ELR (cell line): ENCODE data around the gene ZMYND8.

Experiments
- DNase-seq: peaks from one replicate; pipeline ENCODE4 v3.0.0-alpha.2; 2015; ENCODE audit warnings: low read depth

ZMYND8 gene

GRCh38 chr20:47173596-47174216, 182.8 kb downstream of the ZMYND8 start:
- peak; percentile 7 for DNase-seq

DNA sequence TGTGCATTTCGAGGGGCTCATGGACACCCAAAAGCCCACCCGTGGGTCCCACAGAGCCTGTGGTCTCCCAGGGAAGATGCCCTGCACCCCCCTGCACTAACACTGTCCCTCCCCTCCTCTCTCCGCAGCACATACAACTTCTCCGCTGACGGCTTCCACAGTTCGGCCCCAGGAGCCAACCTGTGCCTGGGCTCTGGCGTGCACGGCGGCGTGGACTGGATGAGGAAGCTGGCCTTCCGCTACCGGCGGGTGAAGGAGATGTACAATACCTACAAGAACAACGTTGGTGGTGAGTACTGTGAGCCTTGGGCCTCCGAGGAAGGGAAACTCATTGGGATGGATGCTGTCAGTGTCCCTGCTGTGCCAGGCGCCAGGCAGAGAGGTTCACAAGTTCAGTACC, 183.9 kb downstream of the ZMYND8 start:
- DNase-seq: no peak

GRCh38 chr20:47167846-47168245, 188.7 kb downstream of the ZMYND8 start:
- no peak for DNase-seq

GRCh38 chr20:47165376-47165865, 191.1 kb downstream of the ZMYND8 start:
- DNase-seq: no peak

- no peak for DNase-seq
These were observed 192.4 kb downstream of the ZMYND8 start for GRCh38 chr20:47164140-47164539.

DNA sequence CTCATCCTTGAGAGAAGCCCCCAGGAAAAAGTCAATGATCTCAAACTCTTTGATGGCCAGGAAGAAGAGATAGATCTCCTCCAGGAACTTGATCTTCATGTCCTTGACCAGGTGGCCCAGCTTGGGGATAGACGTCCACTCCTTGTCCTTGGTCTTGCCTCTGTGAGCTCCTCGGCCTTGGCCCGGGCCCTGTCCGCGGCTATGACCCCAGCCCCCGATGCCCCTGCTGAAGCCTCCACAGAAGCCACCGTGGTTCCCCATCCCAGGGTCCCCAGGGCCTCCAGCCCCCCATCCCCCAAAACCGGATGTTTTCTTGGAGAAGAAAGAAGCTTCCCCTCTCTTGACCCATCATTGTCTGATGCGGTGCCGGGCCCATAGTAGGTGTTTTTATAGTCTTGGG, 195.1 kb downstream of the ZMYND8 start:
- no peak for DNase-seq

DNA sequence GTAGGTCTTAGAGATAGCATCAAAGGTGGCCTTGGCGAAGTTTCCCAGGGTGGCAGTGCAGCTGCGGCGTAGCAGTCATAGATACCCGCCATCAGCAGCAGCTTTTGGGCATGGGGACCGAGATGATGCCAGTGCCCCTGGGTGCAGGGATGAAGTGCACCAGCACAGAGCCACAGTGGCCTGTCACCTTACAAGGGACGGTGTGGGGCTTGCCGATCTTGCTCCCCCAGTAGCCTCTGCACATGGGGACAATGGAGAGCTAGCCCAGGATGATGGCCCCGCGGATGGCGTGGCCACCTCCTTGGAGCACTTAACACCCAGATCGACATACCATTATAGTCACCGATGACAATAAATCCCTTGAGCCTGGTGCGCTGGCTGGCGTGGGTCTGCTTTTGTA, 195.5 kb downstream of the ZMYND8 start:
- DNase-seq: no peak

DNA sequence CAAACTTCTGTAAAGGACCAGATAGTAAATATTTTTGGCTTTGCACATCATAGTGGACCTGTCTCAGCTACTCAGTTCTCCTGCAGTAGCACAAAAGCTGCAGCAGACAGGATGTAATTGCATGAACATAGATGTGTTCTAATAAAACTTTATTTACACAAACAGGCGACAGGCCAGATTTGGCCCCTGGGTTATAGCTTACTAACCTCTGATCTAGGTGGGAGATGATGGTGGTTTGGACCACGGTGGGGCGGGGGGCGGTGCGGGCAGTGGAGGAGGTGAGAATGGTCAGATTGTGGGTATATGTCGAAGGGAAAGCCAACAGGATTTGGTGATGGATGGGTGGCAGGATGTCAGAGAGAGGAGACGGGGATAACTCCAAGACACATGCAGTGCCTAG, 196.3 kb downstream of the ZMYND8 start:
- DNase-seq: no peak
